ENCODE results near the gene GTF2A1. TPM values are rescaled to one million over a fixed set of nuclear protein-coding genes. Genes with fewer than 3 reads are reported as not detected.
A peak's percentile ranks its signal among the peaks of the same experiment; 100 is the strongest.

Gene GTF2A1
- total RNA-seq, result 75.7 TPM

DNA sequence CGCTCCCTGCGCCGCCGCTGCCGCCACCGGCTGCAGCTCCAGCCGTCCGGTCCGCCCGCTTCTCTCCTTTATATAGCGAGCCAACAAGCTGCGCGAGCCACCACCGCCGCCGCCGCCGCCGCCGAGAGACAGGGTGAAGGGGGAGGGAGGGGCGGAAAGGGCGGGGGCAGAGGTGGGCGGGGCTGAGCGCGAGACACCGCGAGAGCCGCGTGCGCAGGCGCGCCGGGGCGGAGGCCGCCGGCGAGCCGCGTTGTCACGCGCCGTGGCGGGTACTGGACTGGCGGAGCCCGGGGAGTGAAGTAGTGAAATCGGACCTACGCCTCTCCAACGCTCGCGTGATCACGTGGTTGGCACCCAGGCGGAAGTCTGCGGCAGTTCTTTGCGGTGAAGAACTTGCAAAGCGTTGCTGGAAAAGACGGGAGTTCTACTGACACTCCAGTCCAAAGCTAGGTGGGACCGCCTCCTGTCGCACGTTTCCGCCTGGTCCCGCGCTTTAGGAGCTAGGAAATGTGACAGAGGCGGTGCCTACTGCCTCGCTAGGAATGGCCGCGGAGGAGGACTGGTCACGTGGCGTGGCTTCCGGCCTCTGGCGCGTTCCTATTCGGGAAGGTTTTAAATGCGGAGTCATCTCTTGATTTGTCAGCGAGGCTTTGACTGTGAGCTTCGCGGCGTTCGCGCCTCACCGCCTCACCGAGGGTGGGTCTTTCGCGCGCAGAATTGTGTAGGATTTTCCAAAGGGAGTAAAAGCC, at the start of gene GTF2A1:
Gene GTF2A1, minus strand, starts transcription at position 130 of the 749 bp plus-strand sequence. CDS start 441 bp downstream, outside the sequence.

Small RNA genes within 50 kb of the gene (small RNA-seq; reads per million reads assigned to genes)
- gene DYNLL1P1, result not detected
- gene SNORA79, result 3.2 reads per million, percentile 90 among the genes with 10 or more reads in this experiment

Other genes with a start within 250 kb of the GTF2A1 start
- gene STON2, start 179.4 kb upstream of the GTF2A1 start, total RNA-seq, result 109 TPM